Karpas-422 (cell line): Measurements from ENCODE around the gene NACC1. TPM values are rescaled to one million over a fixed set of nuclear protein-coding genes. Genes with fewer than 3 reads are reported as not detected.

Source experiments
- DNase-seq: peaks from one replicate; pipeline ENCODE4 v3.0.0-alpha.2; 2015
- H2AFZ ChIP-seq: fragments of 200-600 bp; sonication (generic); 2 replicates; pipeline ENCODE4 v1.6.1; 2014; ENCODE audit warnings: antibody characterized with exemption, low read length, mixed read lengths
- H3K27ac ChIP-seq: fragments of 200-600 bp; sonication (generic); 2 replicates; pipeline ENCODE4 v1.5.1; 2014; ENCODE audit warnings: mild to moderate bottlenecking, low read length, moderate library complexity
- H3K27me3 ChIP-seq: fragments of 200-600 bp; sonication (generic); 2 replicates; pipeline ENCODE4 v1.6.1; 2014; ENCODE audit warnings: low read length, mixed read lengths
- H3K36me3 ChIP-seq: fragments of 200-600 bp; sonication (generic); 2 replicates; pipeline ENCODE4 v1.6.1; 2014; ENCODE audit warnings: low read length, mixed read lengths; ENCODE audit not compliant: insufficient read depth
- H3K4me1 ChIP-seq: fragments of 200-600 bp; sonication (generic); 2 replicates; pipeline ENCODE4 v1.6.1; 2014; ENCODE audit warnings: mild to moderate bottlenecking, low read length, mixed read lengths
- H3K4me2 ChIP-seq: fragments of 200-600 bp; sonication (generic); 2 replicates; pipeline ENCODE4 v1.6.1; 2014; ENCODE audit warnings: low read length, low read depth, mild to moderate bottlenecking; ENCODE audit not compliant: poor library complexity, severe bottlenecking
- H3K4me3 ChIP-seq: fragments of 200-600 bp; sonication (generic); 2 replicates; pipeline ENCODE4 v1.5.1; 2014; ENCODE audit warnings: mild to moderate bottlenecking, antibody characterized with exemption, low read length, mixed read lengths
- H3K79me2 ChIP-seq: fragments of 200-600 bp; sonication (generic); 2 replicates; pipeline ENCODE4 v1.6.1; 2014; ENCODE audit warnings: mild to moderate bottlenecking, low read length, mixed read lengths
- H3K9ac ChIP-seq: fragments of 200-600 bp; sonication (generic); 2 replicates; pipeline ENCODE4 v1.6.0; 2014; ENCODE audit warnings: low read length
- H3K9me2 ChIP-seq: fragments of 200-600 bp; sonication (generic), shearing (Covaris generic); replicated peaks from 2 replicates; pipeline ENCODE4 v1.6.0; 2014; ENCODE audit warnings: mild to moderate bottlenecking, low read length, moderate library complexity; ENCODE audit not compliant: insufficient read depth
- H3K9me3 ChIP-seq: fragments of 300-700, 200-600 bp; sonication (generic); 2 replicates; pipeline ENCODE4 v1.6.1; 2014; ENCODE audit warnings: low read length, mixed read lengths
- H4K20me1 ChIP-seq: fragments of 200-600 bp; sonication (generic); 2 replicates; pipeline ENCODE4 v1.6.1; 2014; ENCODE audit warnings: mild to moderate bottlenecking, antibody characterized with exemption, low read length, low read depth; ENCODE audit not compliant: insufficient read depth
- total RNA-seq: library from RNA; depleted of rRNA; stranded (reverse); fragments of >200 nt; shearing (Covaris generic); gene quantifications from 2 replicates; pipeline ENCODE4 v1.2.3, GENCODE V29; 2014; ENCODE audit warnings: low replicate concordance

Gene NACC1
- total RNA-seq, 1 experiment from 2014 or later: 28.0 TPM

DNA sequence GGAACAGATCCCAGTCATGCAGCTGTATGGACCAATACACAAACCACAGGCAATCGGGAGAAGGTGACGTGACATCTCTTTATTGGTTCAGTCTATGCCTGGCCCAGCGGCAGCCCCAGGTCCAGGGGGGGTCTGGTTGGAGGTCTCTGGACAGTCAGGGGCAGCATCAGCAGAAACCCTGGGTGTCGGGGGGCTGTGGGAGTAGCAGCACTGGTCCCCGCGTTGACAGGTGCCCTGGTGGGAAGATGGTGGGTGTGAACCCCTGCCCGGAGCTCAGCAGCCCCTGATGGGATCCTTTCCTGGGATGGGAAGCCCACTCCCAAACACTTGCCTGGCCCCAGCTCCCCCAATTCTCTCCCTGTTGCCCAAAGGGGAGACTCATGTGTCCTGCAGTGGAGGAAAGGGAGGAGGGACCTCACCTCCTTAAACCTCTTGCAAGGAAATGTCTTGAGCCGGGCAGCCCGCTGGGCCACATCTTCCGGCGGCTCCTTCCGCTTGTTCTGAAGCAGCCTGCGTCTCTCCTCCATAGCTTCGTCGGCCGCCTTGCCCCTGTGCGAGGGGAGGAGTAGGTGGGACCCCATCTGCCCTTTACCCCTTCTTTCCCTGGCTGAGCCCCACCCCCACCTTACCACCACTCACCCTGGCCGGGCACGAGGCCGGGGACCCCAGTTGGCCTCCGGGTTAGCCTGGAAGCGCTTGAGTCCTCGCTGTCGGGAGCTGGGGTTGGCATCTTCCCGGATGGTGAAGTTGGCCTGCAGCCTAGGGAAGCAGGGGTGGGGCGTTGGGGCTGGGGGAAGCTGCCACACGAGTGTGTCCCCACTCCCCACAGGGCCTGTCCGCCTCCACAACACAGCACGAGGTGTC is 13.0 kb upstream of the NACC1 start:
- Histone ChIP-seq H3K27me3 (no peaks in the 10 kb centered on the region), H3K4me3 (peak overlapping the region; percentile 90), H3K9me2 (no peaks in the 10 kb centered on the region), H3K9me3 (no peaks in the 10 kb centered on the region), H3K27ac (peak overlapping the region; percentile 97), H3K36me3 (peaks cover 5% of the 10 kb centered on the region), H3K4me2 (peak overlapping the region; percentile 99), H3K4me1 (peaks cover 55% of the 10 kb centered on the region), H2AFZ (peak overlapping the region; percentile 67; the same call in 1 of the 2 replicates), H3K79me2 (peaks cover 18% of the 10 kb centered on the region), H4K20me1 (peaks cover 15% of the 10 kb centered on the region; the same call in 1 of the 2 replicates), H3K9ac (peak overlapping the region; percentile 97)
- DNase-seq: peak; percentile 84

DNA sequence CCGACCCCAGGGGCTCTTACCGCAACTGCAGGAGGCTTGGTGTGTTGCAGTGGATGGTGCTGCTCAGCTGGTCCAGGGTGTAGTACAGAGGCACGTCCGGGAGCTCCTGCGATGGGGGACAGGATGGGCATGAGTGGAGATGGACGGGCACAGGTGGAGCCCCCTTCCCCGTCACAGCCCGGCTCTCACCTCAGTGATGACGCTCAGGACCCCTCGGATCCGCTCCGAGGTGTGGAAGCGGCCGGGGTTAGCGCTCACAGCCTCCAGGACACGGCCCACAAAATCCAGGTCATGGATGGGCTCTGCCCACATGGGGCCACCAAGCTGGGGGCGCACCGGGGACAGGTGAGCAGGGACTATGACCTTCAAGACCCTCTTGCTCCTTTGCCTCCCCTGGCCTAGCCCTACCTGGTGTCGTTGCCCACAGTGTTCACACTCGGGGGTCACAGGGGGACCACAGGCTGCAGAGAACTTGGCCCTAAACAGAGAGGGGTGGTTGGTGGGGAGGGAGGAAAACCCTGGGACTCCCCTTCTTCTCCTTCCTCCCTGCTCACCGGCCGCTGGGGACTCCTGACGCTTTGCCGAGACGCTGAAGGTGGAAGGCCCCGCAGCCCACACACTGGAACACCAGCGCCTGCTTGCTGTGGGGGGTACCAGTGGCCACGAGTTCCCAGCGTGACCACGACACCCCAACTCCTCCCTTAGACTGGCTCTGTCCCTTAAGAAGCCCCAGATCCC is 8.5 kb upstream of the NACC1 start:
- Histone ChIP-seq H3K27me3 (no peaks in the 10 kb centered on the region), H3K27ac (no peak overlapping the region), H3K9me2 (no peaks in the 10 kb centered on the region), H3K4me1 (peaks cover 18% of the 10 kb centered on the region), H3K9ac (no peak overlapping the region), H3K4me3 (no peak overlapping the region), H3K79me2 (peaks cover 7% of the 10 kb centered on the region; the same call in 1 of the 2 replicates), H3K9me3 (no peaks in the 10 kb centered on the region), H2AFZ (no peak overlapping the region), H3K36me3 (peaks cover 3% of the 10 kb centered on the region; the same call in 1 of the 2 replicates), H4K20me1 (no peaks in the 10 kb centered on the region), H3K4me2 (no peak overlapping the region)
- no peak for DNase-seq

DNA sequence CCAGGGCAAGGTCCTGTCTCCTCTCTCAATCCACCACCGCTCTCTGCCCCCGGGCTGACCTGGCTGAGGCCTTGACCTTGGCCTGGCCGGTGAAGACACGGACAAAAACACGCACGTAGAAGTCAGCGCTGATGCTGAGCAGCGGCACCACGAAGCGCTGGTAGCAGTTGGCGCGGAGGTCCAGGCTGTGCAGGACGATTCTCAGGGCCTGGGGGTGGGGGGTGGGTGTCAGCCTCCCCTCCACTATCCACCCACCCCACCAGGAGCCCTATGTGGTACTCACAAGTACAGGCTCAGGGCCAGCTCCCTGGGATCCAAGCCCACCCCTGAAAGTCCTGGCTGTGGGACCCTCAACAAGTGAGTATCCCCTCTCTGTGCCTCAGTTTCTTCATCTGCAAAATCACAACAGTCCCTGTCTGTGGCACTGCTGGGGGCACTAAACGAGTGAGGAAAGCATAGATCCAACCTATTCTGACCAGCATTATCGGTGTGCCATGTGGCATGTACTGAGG is 7.9 kb upstream of the NACC1 start:
- no peaks in the 10 kb centered on the region for H3K9me3 ChIP-seq
- H3K79me2 ChIP-seq: peaks cover 9% of the 10 kb centered on the region
- no peak overlapping the region for H2AFZ ChIP-seq
- H3K4me3 ChIP-seq: no peak overlapping the region
- no peaks in the 10 kb centered on the region for H4K20me1 ChIP-seq
- no peaks in the 10 kb centered on the region for H3K9me2 ChIP-seq
- peak; percentile 35 for DNase-seq
- peaks cover 3% of the 10 kb centered on the region; the same call in 1 of the 2 replicates for H3K36me3 ChIP-seq
- H3K4me2 ChIP-seq: no peak overlapping the region
- no peak overlapping the region for H3K9ac ChIP-seq
- H3K27ac ChIP-seq: no peak overlapping the region
- no peaks in the 10 kb centered on the region for H3K27me3 ChIP-seq
- H3K4me1 ChIP-seq: peaks cover 17% of the 10 kb centered on the region

DNA sequence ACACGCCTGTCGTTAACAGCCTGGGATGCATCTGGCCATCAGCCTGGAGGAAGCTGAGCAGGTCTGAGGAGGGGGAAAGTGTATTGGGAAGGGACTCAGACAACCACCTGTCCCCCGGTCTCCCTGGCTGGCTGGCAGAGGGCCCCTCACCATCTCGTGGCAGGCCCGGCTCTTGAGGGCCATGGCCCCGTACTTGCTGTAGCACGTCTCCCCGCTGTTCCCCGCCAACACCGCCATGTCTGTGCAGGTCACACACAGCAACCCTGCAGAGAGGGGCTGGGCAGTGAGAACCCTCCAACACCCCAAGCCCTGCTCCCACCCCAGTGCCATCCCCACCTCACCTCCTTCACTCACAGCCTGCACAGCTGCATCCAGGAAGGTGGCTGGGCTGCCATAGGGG is 5.5 kb upstream of the NACC1 start:
- Histone ChIP-seq H3K9me3 (no peaks in the 10 kb centered on the region), H3K4me1 (peaks cover 20% of the 10 kb centered on the region), H3K9me2 (no peaks in the 10 kb centered on the region), H3K27me3 (no peaks in the 10 kb centered on the region), H3K9ac (no peak overlapping the region), H3K27ac (no peak overlapping the region), H2AFZ (no peak overlapping the region), H3K36me3 (peaks cover under 1% of the 10 kb centered on the region; the same call in 1 of the 2 replicates), H3K79me2 (peaks cover 19% of the 10 kb centered on the region), H3K4me3 (no peak overlapping the region), H4K20me1 (no peaks in the 10 kb centered on the region), H3K4me2 (no peak overlapping the region)
- DNase-seq: no peak

DNA sequence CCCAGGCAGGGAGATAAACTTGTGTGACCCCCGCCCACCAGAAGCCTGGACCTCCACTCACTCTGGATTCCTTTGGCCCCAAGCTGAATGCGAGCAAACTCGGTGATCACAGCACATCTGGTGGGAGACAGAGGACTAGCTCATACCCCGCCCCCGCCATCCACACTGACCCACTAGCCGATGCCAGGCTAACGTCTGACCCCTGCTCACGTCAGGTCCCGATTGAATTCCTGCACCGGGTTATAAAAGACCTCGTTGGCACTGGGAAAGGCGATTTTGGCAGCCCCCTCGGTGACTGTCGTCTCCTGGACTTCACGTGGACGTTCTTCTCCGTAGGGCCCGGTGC is 2.2 kb upstream of the NACC1 start:
- Histone ChIP-seq H3K4me1 (peaks cover 44% of the 10 kb centered on the region), H3K4me3 (peak overlapping the region; percentile 97)

DNA sequence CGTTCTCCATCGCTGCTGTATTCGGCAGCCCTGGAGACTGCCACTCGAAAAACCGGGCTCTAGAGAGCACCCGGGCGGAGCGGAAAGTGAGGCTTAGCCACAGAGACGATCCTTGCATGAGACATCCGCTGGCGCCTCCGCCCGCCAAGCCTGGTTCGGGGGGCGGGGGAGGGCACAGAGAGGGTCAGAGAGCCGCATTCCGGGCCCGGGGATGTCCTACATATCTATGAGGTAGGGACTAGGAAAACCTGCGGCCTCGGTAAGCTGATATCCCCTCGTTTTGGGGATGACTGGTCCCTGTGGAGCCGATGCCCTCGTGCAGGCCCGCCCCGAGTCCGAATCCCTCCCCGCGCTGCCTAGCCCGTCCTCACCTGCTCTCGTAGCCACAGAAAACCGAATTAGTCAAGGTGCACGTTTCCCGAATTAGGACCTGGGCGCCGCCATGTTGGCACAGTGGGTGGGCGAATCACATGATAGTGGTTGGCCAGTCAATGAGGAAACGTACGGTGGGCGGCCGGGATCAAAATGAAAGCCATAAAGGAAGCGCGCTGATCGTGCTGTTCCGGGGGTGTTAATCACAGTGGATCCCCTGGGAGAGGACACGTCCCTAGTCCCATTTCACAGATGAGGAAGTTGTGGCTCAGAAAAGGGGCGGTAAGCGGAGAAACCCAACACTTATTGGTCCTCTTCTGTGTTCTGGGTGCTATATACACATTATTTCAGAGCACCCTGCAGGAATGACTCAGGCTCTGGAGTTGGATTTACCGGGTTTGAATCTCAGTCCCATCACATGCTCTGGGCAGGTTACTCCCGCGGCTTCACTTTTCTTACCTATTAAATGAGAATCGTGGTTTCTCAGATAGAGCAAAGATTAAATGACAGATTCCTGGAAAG is 1.5 kb upstream of the NACC1 start, which contains the start of gene TRMT1:
Gene TRMT1 (minus strand): TSS at position 459 of the 894 bp plus-strand sequence. CDS start 341 bp downstream, at position 118.
- peak within 1 kb of the TSS; percentile 84 for H3K9ac ChIP-seq
- no peaks in the 10 kb centered on the region for H3K9me2 ChIP-seq
- H3K36me3 ChIP-seq: no peaks in the 10 kb centered on the region
- peak within 1 kb of the TSS; percentile 97 for H3K4me3 ChIP-seq
- H4K20me1 ChIP-seq: peaks cover 27% of the 10 kb centered on the region
- H3K9me3 ChIP-seq: no peaks in the 10 kb centered on the region
- DNase-seq: peak; percentile 97
- H2AFZ ChIP-seq: peak within 1 kb of the TSS; percentile 73; the same call in 1 of the 2 replicates
- H3K4me2 ChIP-seq: peak within 1 kb of the TSS; percentile 91
- no peaks in the 10 kb centered on the region for H3K27me3 ChIP-seq
- H3K27ac ChIP-seq: peak within 1 kb of the TSS; percentile 55
- H3K4me1 ChIP-seq: peaks cover 44% of the 10 kb centered on the region
- H3K79me2 ChIP-seq: peaks cover 50% of the 10 kb centered on the region

More for the DNA sequence above, 2.2 kb upstream of the NACC1 start:
- H4K20me1 ChIP-seq: peaks cover 21% of the 10 kb centered on the region
- H3K4me2 ChIP-seq: peak overlapping the region; percentile 91
- H3K27me3 ChIP-seq: no peaks in the 10 kb centered on the region
- no peaks in the 10 kb centered on the region for H3K9me2 ChIP-seq
- H2AFZ ChIP-seq: peak overlapping the region; percentile 14; the same call in 1 of the 2 replicates
- H3K9ac ChIP-seq: peak overlapping the region; percentile 84
- peaks cover 44% of the 10 kb centered on the region for H3K79me2 ChIP-seq
- no peaks in the 10 kb centered on the region for H3K36me3 ChIP-seq
- no peak for DNase-seq
- H3K9me3 ChIP-seq: no peaks in the 10 kb centered on the region
- peak overlapping the region; percentile 36; the same call in 1 of the 2 replicates for H3K27ac ChIP-seq

DNA sequence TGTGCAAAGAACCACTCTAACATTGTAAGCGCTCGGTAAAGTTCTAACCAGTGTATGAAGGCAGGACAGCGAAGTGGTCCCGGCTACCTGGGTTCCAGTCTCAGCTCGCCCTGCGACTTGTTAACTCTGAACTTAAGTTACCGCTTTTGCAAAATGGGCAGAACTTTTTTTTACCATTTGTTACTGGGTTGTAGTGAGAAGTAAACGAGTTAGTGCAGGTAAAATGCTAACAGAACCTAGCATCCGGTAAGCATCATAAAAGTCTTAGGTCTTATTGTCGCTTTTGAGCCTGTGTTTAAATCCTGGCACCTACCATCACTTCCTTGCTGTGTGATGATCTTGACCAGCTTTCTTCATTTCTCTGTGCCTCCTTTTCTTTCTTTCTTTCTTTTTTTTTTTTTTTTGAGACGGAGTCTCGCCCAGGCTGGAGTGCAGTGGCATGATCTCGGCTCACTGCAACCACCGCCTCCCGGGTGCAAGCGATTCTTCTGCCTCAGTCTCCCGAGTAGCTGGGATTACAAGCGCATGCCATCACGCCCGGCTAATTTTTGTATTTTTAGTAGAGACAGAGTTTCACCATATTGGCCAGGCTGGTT is 790 bp upstream of the NACC1 start:
- H3K36me3 ChIP-seq: no peaks in the 10 kb centered on the region
- no peak for DNase-seq
- H3K79me2 ChIP-seq: peaks cover 57% of the 10 kb centered on the region
- no peaks in the 10 kb centered on the region for H3K27me3 ChIP-seq
- peak overlapping the region; percentile 97 for H3K4me3 ChIP-seq
- H3K9me2 ChIP-seq: no peaks in the 10 kb centered on the region
- H3K27ac ChIP-seq: peak overlapping the region; percentile 55
- peaks cover 34% of the 10 kb centered on the region for H4K20me1 ChIP-seq
- 0 out of 2 replicates have a peak overlapping the region, but pooled peaks have one; percentile 73 for H2AFZ ChIP-seq
- peak overlapping the region; percentile 37 for H3K9ac ChIP-seq
- no peaks in the 10 kb centered on the region for H3K9me3 ChIP-seq
- peak overlapping the region; percentile 91 for H3K4me2 ChIP-seq
- H3K4me1 ChIP-seq: peaks cover 44% of the 10 kb centered on the region
